Fibroblast of mammary gland (primary cell): ENCODE data around the gene SLC9A1.

ENCODE experiments used
- DNase-seq: peaks from one replicate; pipeline ENCODE4 v3.0.0-alpha.2; 2010; ENCODE audit warnings: low read depth
- H3K4me3 ChIP-seq: 2 replicates; pipeline ENCODE4 v1.5.1; 2011; ENCODE audit warnings: low read depth, mild to moderate bottlenecking, low read length, moderate library complexity; ENCODE audit not compliant: control insufficient read depth
- CTCF ChIP-seq: conservative IDR thresholded peaks from 2 replicates; pipeline ENCODE4 v1.5.1; 2011; ENCODE audit warnings: low read depth, low read length, inconsistent platforms; ENCODE audit not compliant: control insufficient read depth, insufficient read depth

SLC9A1 gene

GRCh38 chr1:27087371-27088220 lies 67.3 kb downstream of the SLC9A1 start:
- no peak overlapping the region for H3K4me3 ChIP-seq
- DNase-seq, result no peak
- TF ChIP-seq CTCF, result no peak

GRCh38 chr1:27086628-27087027 lies 68.3 kb downstream of the SLC9A1 start:
- no peak overlapping the region for H3K4me3 ChIP-seq
- DNase-seq, result no peak
- TF ChIP-seq CTCF, result no peak

- no peak for DNase-seq
- no peak overlapping the region for H3K4me3 ChIP-seq
- TF ChIP-seq CTCF, result no peak
Observed at GRCh38 chr1:27086026-27086425, 68.9 kb downstream of the SLC9A1 start.

GRCh38 chr1:27084107-27084506 lies 70.8 kb downstream of the SLC9A1 start:
- H3K4me3 ChIP-seq, result no peak overlapping the region
- DNase-seq, result no peak
- TF ChIP-seq CTCF, result no peak

- no peak overlapping the region for H3K4me3 ChIP-seq
- no peak for DNase-seq
- TF ChIP-seq CTCF, result no peak
Observed at GRCh38 chr1:27077968-27078367, 77.0 kb downstream of the SLC9A1 start.

- DNase-seq, result no peak
- TF ChIP-seq CTCF, result no peak
- H3K4me3 ChIP-seq, result no peak overlapping the region
Observed at GRCh38 chr1:27076803-27077202, 78.1 kb downstream of the SLC9A1 start.
